DND-41 (cell line): ENCODE data around the gene PHTF1.

Experiments used
- EZH2 ChIP-seq: IDR thresholded peaks from 3 replicates; pipeline ENCODE4 v1.6.1; 2012; ENCODE audit warnings: borderline replicate concordance, low read depth, mild to moderate bottlenecking, moderate library complexity, low read length, inconsistent platforms; ENCODE audit not compliant: severe bottlenecking
- TF ChIP-seq, protein P1 (sequence below): IDR thresholded peaks from 2 replicates; pipeline ENCODE4 v1.5.1; 2012; ENCODE audit warnings: borderline replicate concordance, low read length, moderate library complexity, mild to moderate bottlenecking; ENCODE audit not compliant: poor library complexity, severe bottlenecking; ENCODE audit errors: extremely low read depth

DNA sequence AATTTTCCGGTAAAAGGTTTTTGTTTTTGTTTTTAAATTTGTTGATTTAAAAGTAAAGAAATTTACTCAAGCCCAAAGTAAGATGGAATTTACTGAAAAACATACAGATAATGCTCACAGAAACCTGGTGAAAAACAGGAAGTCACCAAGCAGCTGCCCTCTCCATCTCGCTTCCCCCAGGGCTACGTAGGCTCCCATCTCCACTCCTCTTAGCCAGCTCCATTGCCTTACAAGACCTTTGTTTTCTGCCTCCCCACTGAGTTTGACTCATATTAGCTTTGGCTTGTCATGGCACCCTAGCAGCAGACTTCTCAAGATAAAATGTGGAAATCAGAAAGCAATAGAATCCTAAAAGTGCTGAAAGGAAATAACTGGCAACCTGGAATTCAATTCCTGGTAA lies 57.9 kb downstream of the PHTF1 start:
- TF ChIP-seq, protein P1, sequence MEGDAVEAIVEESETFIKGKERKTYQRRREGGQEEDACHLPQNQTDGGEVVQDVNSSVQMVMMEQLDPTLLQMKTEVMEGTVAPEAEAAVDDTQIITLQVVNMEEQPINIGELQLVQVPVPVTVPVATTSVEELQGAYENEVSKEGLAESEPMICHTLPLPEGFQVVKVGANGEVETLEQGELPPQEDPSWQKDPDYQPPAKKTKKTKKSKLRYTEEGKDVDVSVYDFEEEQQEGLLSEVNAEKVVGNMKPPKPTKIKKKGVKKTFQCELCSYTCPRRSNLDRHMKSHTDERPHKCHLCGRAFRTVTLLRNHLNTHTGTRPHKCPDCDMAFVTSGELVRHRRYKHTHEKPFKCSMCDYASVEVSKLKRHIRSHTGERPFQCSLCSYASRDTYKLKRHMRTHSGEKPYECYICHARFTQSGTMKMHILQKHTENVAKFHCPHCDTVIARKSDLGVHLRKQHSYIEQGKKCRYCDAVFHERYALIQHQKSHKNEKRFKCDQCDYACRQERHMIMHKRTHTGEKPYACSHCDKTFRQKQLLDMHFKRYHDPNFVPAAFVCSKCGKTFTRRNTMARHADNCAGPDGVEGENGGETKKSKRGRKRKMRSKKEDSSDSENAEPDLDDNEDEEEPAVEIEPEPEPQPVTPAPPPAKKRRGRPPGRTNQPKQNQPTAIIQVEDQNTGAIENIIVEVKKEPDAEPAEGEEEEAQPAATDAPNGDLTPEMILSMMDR = no peak
- TF ChIP-seq EZH2 = no peak
